DLD1 (cell line): Measurements from ENCODE around the gene VWF.

Source experiments
- in situ Hi-C: cut with HindIII; loops from 2 replicates; pipeline ENCODE4 v1.10.0; 2017; ENCODE audit warnings: low sequenced_read_pairs

VWF gene

GRCh38 chr12:5916785-5917290, 207.6 kb downstream of the VWF start:
- in situ Hi-C loops, result no loop called here

GRCh38 chr12:5915511-5915910, 209.0 kb downstream of the VWF start:
- in situ Hi-C loops, result no loop called here

- in situ Hi-C loops, result no loop called here
Observed at GRCh38 chr12:5914387-5915149, 209.9 kb downstream of the VWF start.

GRCh38 chr12:5913387-5913786, 211.1 kb downstream of the VWF start:
- in situ Hi-C loops, result no loop called here

GRCh38 chr12:5912437-5913334, 211.8 kb downstream of the VWF start:
- in situ Hi-C loops, result no loop called here

- in situ Hi-C loops, result no loop called here
Observed at GRCh38 chr12:5912011-5912410, 212.5 kb downstream of the VWF start.

- in situ Hi-C loops, result no loop called here
Observed at GRCh38 chr12:5910790-5911548, 213.5 kb downstream of the VWF start.

- in situ Hi-C loops, result no loop called here
Observed at GRCh38 chr12:5909560-5909959, 214.9 kb downstream of the VWF start.

GRCh38 chr12:5908251-5908650, 216.2 kb downstream of the VWF start:
- in situ Hi-C loops, result no loop called here

GRCh38 chr12:5907807-5908206, 216.7 kb downstream of the VWF start:
- in situ Hi-C loops, result no loop called here

- in situ Hi-C loops, result no loop called here
Observed at GRCh38 chr12:5905757-5906156, 218.7 kb downstream of the VWF start.

GRCh38 chr12:5904969-5905368, 219.5 kb downstream of the VWF start:
- in situ Hi-C loops, result no loop called here

- in situ Hi-C loops, result no loop called here
Observed at GRCh38 chr12:5904441-5904840, 220.0 kb downstream of the VWF start.

- in situ Hi-C loops, result no loop called here
Observed at GRCh38 chr12:5902736-5903135, 221.7 kb downstream of the VWF start.

- in situ Hi-C loops, result no loop called here
Observed at GRCh38 chr12:5901416-5901815, 223.1 kb downstream of the VWF start.

GRCh38 chr12:5900533-5901205, 223.8 kb downstream of the VWF start:
- in situ Hi-C loops, result no loop called here

- in situ Hi-C loops, result no loop called here
Observed at GRCh38 chr12:5900076-5900475, 224.4 kb downstream of the VWF start.

- in situ Hi-C loops, result no loop called here
Observed at GRCh38 chr12:5899675-5900074, 224.8 kb downstream of the VWF start.

GRCh38 chr12:5898874-5899273, 225.6 kb downstream of the VWF start:
- in situ Hi-C loops, result no loop called here
